HEK293 (cell line): ENCODE results near the gene PDZRN3.

Experiments used
- CTCF ChIA-PET: fragments of 350-600 bp; formaldehyde crosslinking; extraction: SDS; loops from one replicate; lab custom pipeline; 2021; ENCODE audit warnings: antibody characterized with exemption; lab: Yijun Ruan, JAX
- POLR2A ChIA-PET: fragments of 300-600 bp; formaldehyde crosslinking; extraction: SDS; loops from one replicate; lab custom pipeline; 2020; ENCODE audit warnings: antibody characterized with exemption, inconsistent platforms; lab: Yijun Ruan, JAX
- H3K27ac ChIP-seq: fragments of 200-500 bp; sonication (Bioruptor generic); 2 replicates; pipeline ENCODE4 v1.5.1; 2014; ENCODE audit warnings: low read depth, low read length, control low read depth, inconsistent platforms; ENCODE audit errors: extremely low read depth
- H3K36me3 ChIP-seq, 2 experiments: fragments of 200-500 bp in 1 of 2; sonication (Bioruptor generic) in 1 of 2; 1 replicate in 1 of 2; 2 replicates in 1 of 2; pipeline ENCODE4 v1.5.1; 2014 to 2017; ENCODE audit warnings: inconsistent platforms in 2 of 2, low read length in 2 of 2; ENCODE audit not compliant: control insufficient read depth in 2 of 2, insufficient read depth in 1 of 2
- H3K4me1 ChIP-seq: fragments of 200-500 bp; sonication (Bioruptor generic); 2 replicates; pipeline ENCODE4 v1.5.1; 2014; ENCODE audit warnings: mild to moderate bottlenecking, low read length, inconsistent platforms; ENCODE audit not compliant: control insufficient read depth, insufficient read depth
- H3K4me3 ChIP-seq: 2 replicates; pipeline ENCODE4 v1.5.1; 2011; ENCODE audit warnings: low read depth, mild to moderate bottlenecking, control low read depth, low read length, moderate library complexity
- H3K9me3 ChIP-seq: fragments of 200-500 bp; sonication (Bioruptor generic); 2 replicates; pipeline ENCODE4 v1.5.1; 2014; ENCODE audit warnings: low read depth, low read length, inconsistent platforms; ENCODE audit not compliant: control insufficient read depth, insufficient read depth
- AEBP2 ChIP-seq: fragments of 450-650 bp; formaldehyde crosslinking; IDR thresholded peaks from 2 replicates; pipeline ENCODE4 v1.5.1; 2016; ENCODE audit warnings: missing biosample characterization, missing genetic modification characterization, borderline replicate concordance
- ELK4 ChIP-seq: IDR thresholded peaks from 2 replicates; pipeline ENCODE4 v1.6.1; 2011; ENCODE audit warnings: mild to moderate bottlenecking, low read depth, low read length, borderline replicate concordance
- REPIN1 ChIP-seq: fragments of 450-650 bp; formaldehyde crosslinking; IDR thresholded peaks from 2 replicates; pipeline ENCODE4 v1.5.1; 2017; ENCODE audit warnings: missing biosample characterization, missing genetic modification characterization, low read depth
- REST ChIP-seq: fragments of 450-650 bp; formaldehyde crosslinking; IDR thresholded peaks from 2 replicates; pipeline ENCODE4 v1.5.1; 2016; ENCODE audit warnings: missing biosample characterization, missing genetic modification characterization
- SALL2 ChIP-seq: fragments of 450-650 bp; formaldehyde crosslinking; IDR thresholded peaks from 2 replicates; pipeline ENCODE4 v1.5.0; 2017; ENCODE audit warnings: missing biosample characterization, mild to moderate bottlenecking, missing genetic modification characterization, borderline replicate concordance
- SCRT2 ChIP-seq: fragments of 450-650 bp; formaldehyde crosslinking; IDR thresholded peaks from 2 replicates; pipeline ENCODE4 v1.5.1; 2016; ENCODE audit warnings: missing biosample characterization, missing genetic modification characterization
- SP2 ChIP-seq: fragments of 450-650 bp; formaldehyde crosslinking; IDR thresholded peaks from 2 replicates; pipeline ENCODE4 v1.5.1; 2016; ENCODE audit warnings: missing biosample characterization, missing genetic modification characterization
- ZBTB10 ChIP-seq: fragments of 450-650 bp; formaldehyde crosslinking; IDR thresholded peaks from 2 replicates; pipeline ENCODE4 v1.5.1; 2016; ENCODE audit warnings: missing biosample characterization, missing genetic modification characterization
- ZFP37 ChIP-seq: fragments of 450-650 bp; formaldehyde crosslinking; IDR thresholded peaks from 2 replicates; pipeline ENCODE4 v1.5.1; 2016; ENCODE audit warnings: missing biosample characterization, missing genetic modification characterization
- ZNF169 ChIP-seq: fragments of 450-650 bp; formaldehyde crosslinking; IDR thresholded peaks from 2 replicates; pipeline ENCODE4 v1.5.1; 2016; ENCODE audit warnings: missing biosample characterization, missing genetic modification characterization
- ZNF24 ChIP-seq: fragments of 450-650 bp; formaldehyde crosslinking; IDR thresholded peaks from 2 replicates; pipeline ENCODE4 v1.5.1; 2016; ENCODE audit warnings: missing biosample characterization, missing genetic modification characterization
- ZNF248 ChIP-seq: fragments of 450-650 bp; formaldehyde crosslinking; IDR thresholded peaks from 2 replicates; pipeline ENCODE4 v1.5.1; 2017; ENCODE audit warnings: missing biosample characterization, missing genetic modification characterization
- ZNF341 ChIP-seq: fragments of 450-650 bp; formaldehyde crosslinking; IDR thresholded peaks from 2 replicates; pipeline ENCODE4; 2016; ENCODE audit warnings: low read depth, missing biosample characterization, missing genetic modification characterization
- ZNF398 ChIP-seq: fragments of 450-650 bp; formaldehyde crosslinking; IDR thresholded peaks from 2 replicates; pipeline ENCODE4 v1.5.1; 2017; ENCODE audit warnings: missing biosample characterization, missing genetic modification characterization
- ZNF423 ChIP-seq: fragments of 450-650 bp; formaldehyde crosslinking; IDR thresholded peaks from 2 replicates; pipeline ENCODE4 v1.5.1; 2016; ENCODE audit warnings: missing biosample characterization, missing genetic modification characterization
- ZNF426 ChIP-seq: fragments of 450-650 bp; formaldehyde crosslinking; IDR thresholded peaks from 2 replicates; pipeline ENCODE4 v1.5.1; 2017; ENCODE audit warnings: missing biosample characterization, missing genetic modification characterization, mild to moderate bottlenecking, inconsistent platforms, moderate library complexity
- ZNF518A ChIP-seq: fragments of 450-650 bp; formaldehyde crosslinking; conservative IDR thresholded peaks from 2 replicates; pipeline ENCODE4 v1.5.1; 2016; ENCODE audit warnings: low read depth, missing biosample characterization, missing genetic modification characterization
- ZXDB ChIP-seq: fragments of 450-650 bp; formaldehyde crosslinking; IDR thresholded peaks from 2 replicates; pipeline ENCODE4 v1.5.1; 2016; ENCODE audit warnings: missing biosample characterization, missing genetic modification characterization

The PDZRN3 gene

GRCh38 chr3:73665286-73665685 lies 40.5 kb upstream of the PDZRN3 start (continued):
- no peak for TF ChIP-seq REST (tag by site-specific recombination)
- TF ChIP-seq ZNF24, result no peak
- no peak for TF ChIP-seq ZNF169 (tag by site-specific recombination)

- no peak for TF ChIP-seq SALL2 (tag by site-specific recombination)
- no peak for TF ChIP-seq SCRT2 (tag by site-specific recombination)
- TF ChIP-seq ZBTB10, result no peak
- no peak for TF ChIP-seq ZNF423 (tag by site-specific recombination)
- TF ChIP-seq ZNF341 (tag by site-specific recombination), result no peak
- TF ChIP-seq ZNF426 (tag by site-specific recombination), result no peak
- TF ChIP-seq ELK4, result no peak
- no peak for TF ChIP-seq SP2 (tag by site-specific recombination)
- TF ChIP-seq ZXDB (tag by site-specific recombination), result no peak
- TF ChIP-seq AEBP2 (tag by site-specific recombination), result no peak
- ChIA-PET POLR2A (no interaction called here), CTCF (no interaction called here)
- Histone ChIP-seq H3K4me1 (no peaks in the 10 kb centered on the region), H3K4me3 (no peak overlapping the region), H3K27ac (no peak overlapping the region), H3K9me3 (no peaks in the 10 kb centered on the region), H3K36me3 (no peaks in the 10 kb centered on the region)
Observed at GRCh38 chr3:73664389-73664788, 39.6 kb upstream of the PDZRN3 start.

GRCh38 chr3:73663495-73663894 lies 38.8 kb upstream of the PDZRN3 start:
- no peaks in the 10 kb centered on the region for H3K9me3 ChIP-seq
- H3K36me3 ChIP-seq, result no peaks in the 10 kb centered on the region
- ChIA-PET POLR2A (no interaction called here), CTCF (interaction anchor here (0.5 kb wide), 1 partner anchor 54 kb away, joined by 3 read pairs; no protein-coding TSS in a partner anchor)
- no peaks in the 10 kb centered on the region for H3K4me1 ChIP-seq
- H3K4me3 ChIP-seq, result no peak overlapping the region
- H3K27ac ChIP-seq, result no peak overlapping the region
- no peak for TF ChIP-seq ZNF518A
- TF ChIP-seq ZFP37 (tag by site-specific recombination), result no peak
- no peak for TF ChIP-seq ZNF398
- no peak for TF ChIP-seq REPIN1 (tag by site-specific recombination)
- TF ChIP-seq ZNF248 (tag by site-specific recombination), result no peak
